NOMO-1 (cell line): ENCODE results near the gene ROPN1B.

Source experiments
- DNase-seq, 2 experiments: peaks; one replicate each; lab custom pipeline; 2025; ENCODE audit not compliant: unreplicated experiment in 2 of 2; lab: John Stamatoyannopoulos, UW

The ROPN1B gene

GRCh38 chr3:126026277-126026751 lies 57.3 kb downstream of the ROPN1B start:
- no peak for DNase-seq

- no peak for DNase-seq
Measured at GRCh38 chr3:126026761-126027160, 57.8 kb downstream of the ROPN1B start.

- no peak for DNase-seq
Measured at GRCh38 chr3:126028096-126028495, 59.1 kb downstream of the ROPN1B start.

GRCh38 chr3:126029241-126029640 lies 60.3 kb downstream of the ROPN1B start:
- DNase-seq: no peak

GRCh38 chr3:126030455-126030854 lies 61.5 kb downstream of the ROPN1B start:
- DNase-seq: no peak

- no peak for DNase-seq
Measured at GRCh38 chr3:126031981-126032471, 63.0 kb downstream of the ROPN1B start.
